ENCODE measurements around the gene MRO.

- TF ChIP-seq CTCF (IDR thresholded peaks at IDR 0.05) (no peak), POLR2AphosphoS5 (IDR thresholded peaks at IDR 0.05; ENCODE audit: insufficient read depth in 1 of 2, low read depth in 1 of 2) (no peak), POLR2A (IDR thresholded peaks at IDR 0.05) (no peak)
Observed at GRCh38 chr18:50783553-50783952, 36.3 kb downstream of the MRO start.
